Ramos (cell line): ENCODE measurements around the gene USO1.
"Not testable (repeated sequence)": the region's sequence is repeated elsewhere in the genome, so short reads cannot be mapped to it uniquely, and the experiment has no call there.

Experiments used
- in situ Hi-C: fragments of 300-500 bp; cut with MboI; formaldehyde crosslinking; loops from one replicate; pipeline ENCODE4 v1.14.3; 2022; ENCODE audit warnings: low sequenced_read_pairs; ENCODE audit not compliant: unreplicated experiment

Gene USO1

GRCh38 chr4:75831856-75832405, 107.6 kb downstream of the USO1 start:
- in situ Hi-C loops: no loop called here

- in situ Hi-C loops: no loop called here
Observed at GRCh38 chr4:75834095-75834771, 109.9 kb downstream of the USO1 start.

GRCh38 chr4:75834772-75835154, 110.4 kb downstream of the USO1 start:
- in situ Hi-C loops: no loop called here

- in situ Hi-C loops: no loop called here
Observed at GRCh38 chr4:75841641-75842520, 117.5 kb downstream of the USO1 start.

GRCh38 chr4:75843596-75843995, 119.2 kb downstream of the USO1 start:
- in situ Hi-C loops: no loop called here

GRCh38 chr4:75844151-75844662, 119.8 kb downstream of the USO1 start:
- in situ Hi-C loops: no loop called here

GRCh38 chr4:75845992-75846391, 121.6 kb downstream of the USO1 start:
- in situ Hi-C loops: no loop called here

- in situ Hi-C loops: not testable (repeated sequence)
Observed at GRCh38 chr4:75848171-75848760, 123.9 kb downstream of the USO1 start.

- in situ Hi-C loops: no loop called here
Observed at GRCh38 chr4:75848891-75849290, 124.5 kb downstream of the USO1 start.

GRCh38 chr4:75849461-75849860, 125.1 kb downstream of the USO1 start:
- in situ Hi-C loops: no loop called here

- in situ Hi-C loops: loop anchor here (25.0 kb wide), 1 partner anchor 971 kb away; no protein-coding TSS in a partner anchor
Observed at GRCh38 chr4:75858721-75859120, 134.3 kb downstream of the USO1 start.

- in situ Hi-C loops: loop anchor here (25.0 kb wide), 1 partner anchor 973 kb away; no protein-coding TSS in a partner anchor
Observed at GRCh38 chr4:75860606-75861005, 136.2 kb downstream of the USO1 start.
